ENCODE results near the gene PROSER2.

The PROSER2 gene

GRCh38 chr10:11823122-11823988 is at the start of gene PROSER2:
Gene PROSER2, plus strand, starts transcription at chr10:11823356. Its CDS starts 28,722 bp downstream, at chr10:11852078.
- DNase-seq (ENCODE audit: low spot score), result peak; percentile 87

DNA sequence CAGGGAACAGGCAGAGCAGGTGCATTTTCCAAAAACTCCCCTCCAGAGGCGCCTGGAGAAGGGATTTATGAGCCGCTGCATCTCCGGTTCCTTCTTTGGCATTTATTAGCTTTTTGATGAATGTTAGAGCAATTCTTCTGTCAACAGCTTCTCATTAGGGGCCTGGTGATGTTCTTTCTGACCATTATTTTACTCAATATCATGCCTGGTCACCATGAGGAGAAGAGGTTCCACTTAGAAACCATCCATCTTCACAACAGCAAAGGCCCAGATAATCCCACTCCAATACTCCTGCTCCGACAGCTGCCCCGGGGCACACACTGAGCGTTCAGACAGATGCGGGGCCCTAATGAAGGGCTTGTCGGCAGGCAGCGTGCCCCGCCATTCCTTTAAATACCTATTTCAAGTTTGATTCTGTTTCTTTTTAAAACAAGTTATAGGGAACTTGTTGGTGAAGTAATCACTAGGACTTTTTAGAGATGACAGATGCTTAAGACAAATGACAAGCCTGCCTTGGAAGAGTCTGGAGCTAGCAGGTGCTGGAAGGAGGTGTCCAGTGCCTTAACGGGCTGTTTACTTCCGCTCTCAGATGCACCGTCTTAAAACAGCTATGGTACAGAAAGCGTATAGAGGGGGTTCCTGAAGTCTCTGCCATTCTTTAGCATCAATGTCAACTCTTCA is 49.3 kb upstream of the PROSER2 start:
- DNase-seq (ENCODE audit: low spot score), result no peak

GRCh38 chr10:11775412-11775811 is 47.7 kb upstream of the PROSER2 start:
- DNase-seq (ENCODE audit: low spot score), result no peak

- DNase-seq (ENCODE audit: low spot score), result no peak
Measured at GRCh38 chr10:11776080-11776479, 47.1 kb upstream of the PROSER2 start.

DNA sequence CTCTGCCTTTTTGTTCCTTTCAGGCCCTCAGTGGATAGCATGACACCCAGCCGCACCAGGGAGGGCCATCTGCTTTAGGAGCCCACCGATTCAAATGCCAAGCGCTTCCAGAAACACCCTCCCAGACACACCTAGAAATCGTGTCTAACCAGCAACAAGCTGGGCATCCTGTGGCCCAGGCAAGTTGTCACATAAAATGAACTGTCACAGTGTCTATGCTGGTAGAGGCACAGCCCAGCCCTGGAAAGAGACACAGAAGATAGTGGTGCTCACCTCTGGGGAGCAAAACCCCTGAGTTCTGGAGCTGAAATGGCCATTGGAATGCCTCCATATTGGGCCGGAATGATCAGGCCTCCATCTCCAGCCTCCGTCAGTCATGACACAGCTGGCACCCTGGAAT is 42.0 kb upstream of the PROSER2 start:
- no peak for DNase-seq (ENCODE audit: low spot score)

DNA sequence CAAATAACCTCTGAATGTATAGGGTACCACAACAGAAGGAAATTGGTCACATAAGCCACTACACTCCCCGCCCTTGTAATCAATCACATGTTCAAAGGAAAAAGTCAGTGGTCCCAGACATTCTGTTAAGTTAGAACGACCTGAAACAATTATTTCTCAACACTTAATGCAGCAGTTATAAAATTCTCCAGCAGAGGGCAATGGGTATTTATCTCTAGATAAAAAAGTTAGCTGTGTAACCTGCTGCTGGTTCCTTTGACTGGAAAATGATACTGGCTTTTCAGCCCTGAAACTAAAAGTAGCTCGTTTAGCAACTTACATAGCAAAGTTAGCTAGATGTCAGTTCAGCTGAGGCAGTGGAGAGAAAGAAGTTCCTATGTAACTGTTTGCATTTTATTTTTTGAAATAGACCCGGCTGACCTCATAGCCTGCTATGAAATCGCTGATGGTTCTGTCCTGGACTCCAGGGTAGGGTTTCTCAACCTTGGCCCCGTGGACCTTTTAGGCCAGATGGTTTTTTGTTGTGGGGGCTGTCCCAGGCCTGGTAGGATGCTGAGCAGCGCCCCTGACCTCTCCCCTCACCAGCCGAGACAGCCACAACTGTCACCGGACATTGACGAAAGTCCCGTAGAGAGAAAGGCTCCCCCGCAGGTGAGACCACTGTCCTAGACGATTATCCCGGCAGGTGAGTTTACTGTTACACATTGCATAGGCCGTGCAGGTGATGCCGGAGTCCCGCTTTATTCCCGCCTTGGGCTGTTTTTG is 40.2 kb upstream of the PROSER2 start:
- peak; percentile 55 for DNase-seq (ENCODE audit: low spot score)

DNA sequence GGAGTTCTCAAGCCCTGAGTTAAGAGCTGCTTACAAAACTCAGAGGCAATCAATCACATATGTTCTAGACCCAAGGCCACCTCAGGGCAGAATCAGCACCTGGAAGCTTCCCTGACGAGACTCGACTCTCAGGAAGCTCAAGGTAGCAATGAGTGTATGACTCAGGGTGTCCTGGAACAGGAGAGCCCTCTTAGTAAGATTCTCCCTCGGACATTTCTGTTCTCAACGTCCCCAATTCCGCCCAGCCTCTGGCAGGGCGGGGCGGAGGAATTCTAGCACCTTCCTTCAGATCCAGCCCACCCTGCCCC is 39.6 kb upstream of the PROSER2 start:
- DNase-seq (ENCODE audit: low spot score), result no peak

DNA sequence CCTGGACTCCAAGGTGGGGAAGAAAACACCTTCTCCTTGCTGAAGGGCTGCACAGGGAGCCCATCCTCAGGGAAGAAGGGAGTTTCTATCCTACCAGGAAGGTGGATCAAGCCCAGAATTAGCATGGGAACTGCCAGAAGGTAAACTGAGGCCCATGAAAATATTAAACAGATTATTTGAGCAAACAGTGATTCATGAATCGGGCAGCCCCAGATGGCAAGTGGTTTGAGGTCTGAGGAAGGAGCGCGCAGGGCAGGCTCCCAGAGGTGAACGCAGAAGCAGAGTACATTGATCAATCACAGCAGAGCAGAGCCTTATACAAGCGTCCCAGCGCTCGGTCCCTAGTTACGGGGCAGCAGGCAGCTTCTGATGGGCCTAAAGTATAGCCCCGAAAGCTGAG is 35.8 kb upstream of the PROSER2 start:
- DNase-seq (ENCODE audit: low spot score), result no peak

GRCh38 chr10:11787846-11788245 is 35.3 kb upstream of the PROSER2 start:
- DNase-seq (ENCODE audit: low spot score), result no peak

DNA sequence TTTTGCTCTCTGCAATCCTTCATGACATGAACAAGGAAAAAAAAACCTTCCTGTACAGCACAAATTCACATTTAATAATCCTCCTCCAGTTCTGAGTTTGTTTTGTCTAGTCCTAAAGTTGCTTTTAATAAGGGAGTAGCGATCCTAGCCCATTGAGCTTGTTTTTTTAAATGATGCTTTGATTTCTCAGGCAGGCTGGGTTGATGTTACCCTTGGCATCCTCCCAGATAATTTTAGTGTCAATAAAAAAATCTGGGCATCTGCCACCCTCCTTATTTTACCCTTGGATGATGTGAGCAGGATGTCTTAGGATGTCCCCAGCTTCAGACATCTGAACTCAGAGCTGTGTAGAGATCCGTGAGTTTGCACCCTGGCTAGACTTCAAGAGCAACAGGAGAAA is 33.9 kb upstream of the PROSER2 start:
- no peak for DNase-seq (ENCODE audit: low spot score)

DNA sequence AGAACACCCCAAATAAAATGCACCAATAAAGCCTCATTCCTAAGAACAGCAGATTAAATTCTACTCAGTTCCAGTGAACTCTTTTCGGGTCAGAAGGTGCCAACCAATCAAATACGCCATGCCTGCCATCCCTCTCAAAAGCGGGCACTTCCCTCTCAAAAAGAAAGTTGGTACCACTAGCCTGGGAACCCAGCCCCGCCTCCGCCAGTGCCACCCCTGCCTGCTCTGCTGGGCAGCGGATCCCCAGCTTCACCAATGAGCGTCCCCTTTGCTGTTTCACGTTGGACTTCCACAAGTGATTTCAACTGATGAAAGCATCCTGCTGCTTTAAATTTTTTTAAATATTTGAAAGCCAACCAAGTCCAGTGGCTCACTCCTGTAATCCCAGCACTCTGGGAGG is 33.2 kb upstream of the PROSER2 start:
- no peak for DNase-seq (ENCODE audit: low spot score)

DNA sequence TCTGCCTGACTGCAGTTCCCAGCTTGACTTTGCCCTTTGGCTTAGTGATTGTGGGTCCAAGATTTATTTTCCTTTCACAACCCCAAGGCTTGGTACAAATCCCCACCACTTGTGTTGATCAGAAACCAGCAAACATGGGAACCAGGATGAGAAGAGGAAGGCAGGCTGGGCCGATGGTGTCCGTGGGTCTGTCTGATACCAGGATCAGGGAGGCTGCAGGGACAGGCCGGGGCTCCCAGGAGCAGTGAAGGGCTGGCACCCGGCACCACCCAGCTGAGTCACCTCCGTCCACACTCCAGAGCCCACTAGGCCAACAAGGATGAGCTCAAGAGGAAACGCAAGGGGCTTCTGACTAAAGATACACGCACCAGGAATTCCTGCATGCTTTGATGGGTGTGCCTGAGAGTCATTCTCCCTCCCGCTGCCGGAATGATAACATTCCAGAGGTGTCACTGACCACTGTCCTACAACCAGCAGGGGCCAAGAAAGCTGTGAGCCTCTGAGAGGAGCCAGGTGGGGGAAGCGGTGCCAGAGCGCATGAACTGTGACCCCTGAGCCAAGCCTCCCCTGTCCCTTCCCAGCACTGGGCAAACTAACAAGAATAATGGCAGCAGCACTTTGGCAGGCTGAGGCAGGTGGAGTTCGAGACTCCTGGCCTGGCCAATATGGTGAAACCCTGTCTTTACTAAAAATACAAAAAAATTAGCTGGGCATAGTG is 29.2 kb upstream of the PROSER2 start:
- no peak for DNase-seq (ENCODE audit: low spot score)

GRCh38 chr10:11794566-11794965 is 28.6 kb upstream of the PROSER2 start:
- no peak for DNase-seq (ENCODE audit: low spot score)

GRCh38 chr10:11795101-11795920 is 27.8 kb upstream of the PROSER2 start:
- DNase-seq (ENCODE audit: low spot score), result no peak

GRCh38 chr10:11796474-11796873 is 26.7 kb upstream of the PROSER2 start:
- DNase-seq (ENCODE audit: low spot score), result no peak

GRCh38 chr10:11797281-11797680 is 25.9 kb upstream of the PROSER2 start:
- no peak for DNase-seq (ENCODE audit: low spot score)

DNA sequence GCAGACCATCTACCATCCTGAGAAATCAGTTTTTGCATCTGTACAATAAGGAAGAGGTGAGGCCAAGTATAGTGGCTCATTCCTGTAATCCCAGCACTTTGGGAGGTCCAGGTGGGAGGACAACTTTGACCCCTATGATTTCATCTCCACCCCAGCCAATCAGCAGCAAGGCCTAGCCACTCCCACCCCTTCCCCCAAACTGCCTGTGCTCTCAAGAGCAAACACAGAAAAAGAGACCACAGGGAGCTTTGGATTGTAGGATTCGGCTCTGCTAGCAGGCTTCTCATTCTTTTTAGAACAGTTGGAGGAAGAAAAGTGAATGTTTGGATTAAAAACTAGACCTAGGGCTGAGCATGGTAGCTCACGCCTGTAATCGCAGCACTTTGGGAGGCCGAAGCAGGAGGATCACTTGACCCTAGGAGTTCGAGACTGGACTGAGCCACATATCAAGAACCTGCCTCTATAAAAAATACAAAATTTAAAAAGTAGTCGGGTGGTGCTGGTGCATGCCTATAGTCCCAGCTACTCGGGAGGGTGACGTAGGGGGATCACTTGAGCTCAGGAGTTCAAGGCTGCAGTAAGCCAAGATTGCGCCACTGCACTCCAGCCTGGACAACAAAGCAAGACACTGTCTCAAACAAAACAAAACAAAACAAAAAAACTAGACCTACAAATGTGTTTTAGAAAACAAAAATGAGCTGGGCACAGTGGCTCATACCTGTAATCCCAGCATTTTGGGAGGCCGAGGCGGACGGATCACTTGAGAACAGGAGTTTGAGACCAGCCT is 25.1 kb upstream of the PROSER2 start:
- DNase-seq (ENCODE audit: low spot score), result no peak

GRCh38 chr10:11798845-11799735 is 24.1 kb upstream of the PROSER2 start:
- peak; percentile 74 for DNase-seq (ENCODE audit: low spot score)

DNA sequence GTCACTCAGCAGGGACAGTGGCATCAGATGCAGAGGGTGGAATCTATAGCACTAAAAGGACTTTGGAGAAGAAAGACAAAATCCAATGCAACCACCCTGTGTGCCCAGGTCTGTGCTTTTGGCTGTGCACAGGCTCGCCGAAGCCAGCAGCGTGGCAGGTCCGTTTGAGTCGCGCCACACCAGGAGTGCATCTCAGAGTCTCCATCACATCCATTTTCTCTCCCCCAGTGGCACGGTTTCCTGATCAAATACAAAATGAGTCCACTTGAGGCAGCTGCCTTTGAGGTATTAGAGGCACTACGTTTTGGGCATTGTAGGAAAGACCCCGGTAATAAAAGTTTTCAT is 23.4 kb upstream of the PROSER2 start:
- DNase-seq (ENCODE audit: low spot score), result no peak

DNA sequence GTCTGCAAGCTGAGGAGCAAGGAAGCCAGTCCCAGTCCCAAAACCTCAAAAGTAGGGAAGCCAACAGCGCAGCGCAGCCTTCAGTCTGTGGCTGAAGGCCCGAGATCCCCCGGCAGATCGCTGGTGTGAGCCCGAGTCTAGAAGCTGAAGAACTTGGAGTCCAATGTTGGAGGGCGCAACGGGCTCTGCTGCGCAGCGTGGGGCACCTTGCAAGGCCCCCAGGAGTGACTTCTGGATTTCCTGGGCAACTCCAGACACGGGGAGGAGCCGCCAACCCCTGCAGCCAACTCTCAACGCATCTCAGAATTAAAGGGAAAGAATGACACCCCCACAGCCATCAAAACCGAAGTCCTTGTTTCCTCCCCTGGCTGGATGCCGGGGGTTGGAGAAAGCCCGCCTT is 18.8 kb upstream of the PROSER2 start:
- DNase-seq (ENCODE audit: low spot score), result no peak

Measured in D341Med (cell line).